H9 (cell line): ENCODE measurements around the gene PROM1. TPM values are rescaled to one million over a fixed set of nuclear protein-coding genes. Genes with fewer than 3 reads are reported as not detected.

Source experiments
- DNase-seq: peaks from one replicate; pipeline ENCODE4 v3.0.0-alpha.2; 2017
- H2AFZ ChIP-seq: one replicate; pipeline ENCODE4 v1.6.1; 2013; ENCODE audit warnings: mild to moderate bottlenecking, low read length, control low read depth, moderate library complexity
- H2AK5ac ChIP-seq: 2 replicates; pipeline ENCODE4 v1.6.1; 2013; ENCODE audit warnings: low read length, control low read depth, mixed read lengths; ENCODE audit not compliant: insufficient read length
- H2BK120ac ChIP-seq: one replicate; pipeline ENCODE4 v1.6.1; 2013; ENCODE audit warnings: low read depth, mild to moderate bottlenecking, low read length, control low read depth, inconsistent platforms; ENCODE audit not compliant: poor library complexity, severe bottlenecking
- H2BK12ac ChIP-seq: 2 replicates; pipeline ENCODE4 v1.6.1; 2013; ENCODE audit warnings: low read length, control low read depth, mixed read lengths, low read depth; ENCODE audit not compliant: insufficient read length
- H2BK15ac ChIP-seq: 2 replicates; pipeline ENCODE4 v1.6.1; 2013; ENCODE audit warnings: low read depth, low read length, control low read depth
- H2BK20ac ChIP-seq: one replicate; pipeline ENCODE4 v1.6.1; 2013; ENCODE audit warnings: low read depth, mild to moderate bottlenecking, low read length, control low read depth, inconsistent platforms; ENCODE audit not compliant: poor library complexity, severe bottlenecking
- H2BK5ac ChIP-seq: 2 replicates; pipeline ENCODE4 v1.6.1; 2013; ENCODE audit warnings: low read length, control low read depth, mixed read lengths; ENCODE audit not compliant: insufficient read length
- H3K14ac ChIP-seq: 2 replicates; pipeline ENCODE4 v1.6.1; 2013; ENCODE audit warnings: low read length, control low read depth; ENCODE audit not compliant: insufficient read depth
- H3K18ac ChIP-seq: 2 replicates; pipeline ENCODE4 v1.6.1; 2013; ENCODE audit warnings: low read depth, mild to moderate bottlenecking, mixed read lengths, low read length, control low read depth; ENCODE audit not compliant: insufficient read length
- H3K23ac ChIP-seq: 2 replicates; pipeline ENCODE4 v1.6.1; 2013; ENCODE audit warnings: low read length, control low read depth, mixed read lengths, low read depth; ENCODE audit not compliant: insufficient read length
- H3K23me2 ChIP-seq: 2 replicates; pipeline ENCODE4 v1.6.1; 2013; ENCODE audit warnings: low read depth, mild to moderate bottlenecking, mixed read lengths, low read length, control low read depth; ENCODE audit not compliant: insufficient read length, poor library complexity, severe bottlenecking
- H3K27ac ChIP-seq: 2 replicates; pipeline ENCODE4 v1.5.1; 2013; ENCODE audit warnings: low read length, control low read depth, mixed read lengths, low read depth; ENCODE audit not compliant: insufficient read length
- H3K27me3 ChIP-seq: 2 replicates; pipeline ENCODE4 v1.6.1; 2013; ENCODE audit warnings: low read length, control low read depth, inconsistent platforms; ENCODE audit not compliant: insufficient read depth
- H3K4ac ChIP-seq: 2 replicates; pipeline ENCODE4 v1.6.1; 2013; ENCODE audit warnings: low read depth, mild to moderate bottlenecking, control low read depth, inconsistent platforms, low read length, moderate library complexity
- H3K4me1 ChIP-seq: 2 replicates; pipeline ENCODE4 v1.6.1; 2013; ENCODE audit warnings: low read length, control low read depth, inconsistent platforms; ENCODE audit not compliant: insufficient read depth
- H3K4me2 ChIP-seq: 2 replicates; pipeline ENCODE4 v1.6.1; 2013; ENCODE audit warnings: low read length, control low read depth, mixed read lengths; ENCODE audit not compliant: insufficient read length, insufficient read depth
- H3K56ac ChIP-seq: 2 replicates; pipeline ENCODE4 v1.6.1; 2013; ENCODE audit warnings: low read depth, mild to moderate bottlenecking, mixed read lengths, low read length, control low read depth; ENCODE audit not compliant: insufficient read length
- H3K79me1 ChIP-seq: 2 replicates; pipeline ENCODE4 v1.6.1; 2013; ENCODE audit warnings: low read depth, mild to moderate bottlenecking, moderate library complexity, low read length, control low read depth, inconsistent platforms; ENCODE audit not compliant: insufficient read depth, poor library complexity, severe bottlenecking
- H3K79me2 ChIP-seq: 2 replicates; pipeline ENCODE4 v1.6.1; 2013; ENCODE audit warnings: low read length, control low read depth, inconsistent platforms; ENCODE audit not compliant: insufficient read depth
- H3K9ac ChIP-seq: 2 replicates; pipeline ENCODE4 v1.6.1; 2013; ENCODE audit warnings: low read length, control low read depth, mixed read lengths; ENCODE audit not compliant: insufficient read length; ENCODE audit errors: extremely low read depth
- H3K9me3 ChIP-seq: one replicate; pipeline ENCODE4 v1.6.1; 2013; ENCODE audit warnings: low read depth, low read length, inconsistent platforms; ENCODE audit not compliant: control insufficient read depth
- H3T11ph ChIP-seq: one replicate; pipeline ENCODE4 v1.6.1; 2013; ENCODE audit warnings: mild to moderate bottlenecking, low read length, control low read depth, inconsistent platforms
- H4K20me1 ChIP-seq: one replicate; pipeline ENCODE4 v1.6.1; 2013; ENCODE audit not compliant: control insufficient read depth, insufficient read length, insufficient read depth
- H4K5ac ChIP-seq: 2 replicates; pipeline ENCODE4 v1.6.1; 2013; ENCODE audit warnings: low read depth, mild to moderate bottlenecking, mixed read lengths, low read length, control low read depth; ENCODE audit not compliant: insufficient read length
- H4K8ac ChIP-seq: replicated peaks from 2 replicates; pipeline ENCODE4 v1.6.1; 2013; ENCODE audit warnings: low read length, control low read depth, mixed read lengths, low read depth; ENCODE audit not compliant: insufficient read length
- H4K91ac ChIP-seq: 2 replicates; pipeline ENCODE4 v1.6.1; 2013; ENCODE audit warnings: low read depth, mild to moderate bottlenecking, moderate library complexity, mixed read lengths, low read length, control low read depth; ENCODE audit not compliant: insufficient read length
- H3K27ac Mint-ChIP-seq, 3 experiments: 2 replicates in 2 of 3; 3 replicates in 1 of 3; pipeline ENCODE4 v1.8.0; 2020 to 2021; ENCODE audit warnings: mixed read lengths in 3 of 3, mild to moderate bottlenecking in 1 of 3, moderate library complexity in 1 of 3
- H3K27me3 Mint-ChIP-seq: 2 replicates; pipeline ENCODE4 v1.8.0; 2021; ENCODE audit warnings: low read depth, mild to moderate bottlenecking, moderate library complexity, mixed read lengths
- H3K36me3 Mint-ChIP-seq, 3 experiments: 2 replicates in 2 of 3; 3 replicates in 1 of 3; pipeline ENCODE4 v1.8.0; 2020 to 2021; ENCODE audit warnings: low read depth in 3 of 3, mixed read lengths in 3 of 3; ENCODE audit not compliant: insufficient read depth in 1 of 3
- H3K4me1 Mint-ChIP-seq, 2 experiments: 2 replicates each; pipeline ENCODE4 v1.8.0; 2020; ENCODE audit warnings: mixed read lengths in 2 of 2
- H3K4me3 Mint-ChIP-seq, 2 experiments: 2 replicates in 1 of 2; 3 replicates in 1 of 2; pipeline ENCODE4 v1.8.0; 2020 to 2021; ENCODE audit warnings: mild to moderate bottlenecking in 2 of 2, mixed read lengths in 2 of 2, moderate library complexity in 1 of 2
- H3K9me3 Mint-ChIP-seq, 2 experiments: 2 replicates in 1 of 2; 3 replicates in 1 of 2; pipeline ENCODE4 v1.8.0; 2020; ENCODE audit warnings: mild to moderate bottlenecking in 2 of 2, mixed read lengths in 2 of 2, moderate library complexity in 1 of 2
- CTCF ChIP-seq: fragments of 200-600 bp; sonication (generic); conservative IDR thresholded peaks from 3 replicates; pipeline ENCODE4 v1.8.0; 2021; ENCODE audit warnings: antibody characterized with exemption, mild to moderate bottlenecking
- WGBS: extraction: QIAGEN DNeasy Blood & Tissue Kit; methylation state at CpG from one replicate; pipeline ENCODE4 v1.1.7; 2013; ENCODE audit warnings: missing lambda C conversion rate, low lambda C conversion rate, mixed read lengths; ENCODE audit not compliant: insufficient read length; ENCODE audit errors: extremely low coverage; 5-methylcytosine and 5-hydroxymethylcytosine counted together
- total RNA-seq: library from RNA; stranded (reverse); gene quantifications from 2 replicates; pipeline ENCODE4 v1.2.1, GENCODE V29; 2021

The PROM1 gene
- total RNA-seq, 1 experiment from 2014 or later, result 98.3 TPM

GRCh38 chr4:16019649-16020048 lies 64.2 kb downstream of the PROM1 start:
- Histone ChIP-seq H2BK20ac (no peak overlapping the region), H3K4ac (no peak overlapping the region), H3K4me2 (no peak overlapping the region), H3K9ac (no peak overlapping the region), H3K79me1 (no peaks in the 10 kb centered on the region), H4K20me1 (no peaks in the 10 kb centered on the region), H3K27ac (no peak overlapping the region), H2BK15ac (no peak overlapping the region), H2BK5ac (no peak overlapping the region), H3K23me2 (no peaks in the 10 kb centered on the region), H3K18ac (no peak overlapping the region), H3K27me3 (no peaks in the 10 kb centered on the region), H3K14ac (no peak overlapping the region), H3K79me2 (no peaks in the 10 kb centered on the region), H4K91ac (no peak overlapping the region), H2AFZ (no peak overlapping the region), H2BK12ac (no peak overlapping the region), H3K9me3 (no peaks in the 10 kb centered on the region), H3K23ac (no peak overlapping the region), H3K4me1 (no peaks in the 10 kb centered on the region), H2BK120ac (no peak overlapping the region), H3T11ph (no peak overlapping the region), H4K5ac (no peak overlapping the region), H4K8ac (no peak overlapping the region), H3K56ac (no peak overlapping the region), H2AK5ac (no peak overlapping the region)
- no peak for TF ChIP-seq CTCF
- Mint-ChIP-seq H3K9me3 (no peaks in the 10 kb centered on the region), H3K36me3 (peaks cover 18 to 88% (median 67%) of the 10 kb centered on the region in 3 experiments; a peak in 6 of 7 replicates), H3K4me3 (no peak overlapping the region), H3K27ac (no peak overlapping the region), H3K27me3 (no peaks in the 10 kb centered on the region), H3K4me1 (no peaks in the 10 kb centered on the region)
- no peak for DNase-seq
- WGBS, result no CpG with 5 or more reads among the region's 3 CpGs
